Retinal pigment epithelial cell (primary cell): Measurements from ENCODE around the gene PRKAB1.
"Not testable (repeated sequence)": the region's sequence is repeated elsewhere in the genome, so short reads cannot be mapped to it uniquely, and the experiment has no call there.

Experiments used
- DNase-seq: peaks from one replicate; pipeline ENCODE4 v3.0.0-alpha.2; 2010; ENCODE audit warnings: low read depth
- H3K4me3 ChIP-seq: 2 replicates; pipeline ENCODE4 v1.5.1; 2011; ENCODE audit warnings: mild to moderate bottlenecking, low read length, control low read depth, moderate library complexity
- TF ChIP-seq, protein P1 (sequence below): conservative IDR thresholded peaks from 2 replicates; pipeline ENCODE4 v1.5.1; 2011; ENCODE audit warnings: low read depth, low read length, control low read depth, inconsistent platforms

Gene PRKAB1

DNA sequence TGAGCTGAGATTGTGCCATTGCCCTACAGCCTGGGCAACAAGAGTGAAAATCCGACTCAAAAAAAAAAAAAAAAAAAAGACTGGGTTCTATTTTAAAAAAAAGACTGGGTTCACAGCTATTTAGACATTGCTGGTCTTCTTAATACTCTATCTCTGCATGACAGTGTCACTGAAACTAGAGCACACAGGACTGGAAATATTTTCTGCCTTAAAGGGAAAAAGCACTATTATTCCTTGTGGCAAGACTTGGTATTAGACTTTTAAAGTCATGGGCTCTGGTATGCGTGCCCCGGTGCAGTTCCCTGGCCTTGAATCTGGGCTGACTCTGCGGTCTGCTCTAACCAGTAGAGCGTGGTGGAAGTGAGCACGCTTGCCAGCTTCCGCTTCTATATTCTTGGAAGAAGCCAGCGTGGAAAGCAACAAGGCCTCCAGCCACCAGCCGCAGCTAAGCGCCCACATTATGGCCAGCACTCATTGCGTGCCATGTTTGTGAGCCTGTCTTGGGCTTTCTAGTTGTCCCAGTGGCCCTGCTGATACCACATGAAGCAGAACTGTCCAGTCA is 31.3 kb downstream of the PRKAB1 start:
- TF ChIP-seq, protein P1, sequence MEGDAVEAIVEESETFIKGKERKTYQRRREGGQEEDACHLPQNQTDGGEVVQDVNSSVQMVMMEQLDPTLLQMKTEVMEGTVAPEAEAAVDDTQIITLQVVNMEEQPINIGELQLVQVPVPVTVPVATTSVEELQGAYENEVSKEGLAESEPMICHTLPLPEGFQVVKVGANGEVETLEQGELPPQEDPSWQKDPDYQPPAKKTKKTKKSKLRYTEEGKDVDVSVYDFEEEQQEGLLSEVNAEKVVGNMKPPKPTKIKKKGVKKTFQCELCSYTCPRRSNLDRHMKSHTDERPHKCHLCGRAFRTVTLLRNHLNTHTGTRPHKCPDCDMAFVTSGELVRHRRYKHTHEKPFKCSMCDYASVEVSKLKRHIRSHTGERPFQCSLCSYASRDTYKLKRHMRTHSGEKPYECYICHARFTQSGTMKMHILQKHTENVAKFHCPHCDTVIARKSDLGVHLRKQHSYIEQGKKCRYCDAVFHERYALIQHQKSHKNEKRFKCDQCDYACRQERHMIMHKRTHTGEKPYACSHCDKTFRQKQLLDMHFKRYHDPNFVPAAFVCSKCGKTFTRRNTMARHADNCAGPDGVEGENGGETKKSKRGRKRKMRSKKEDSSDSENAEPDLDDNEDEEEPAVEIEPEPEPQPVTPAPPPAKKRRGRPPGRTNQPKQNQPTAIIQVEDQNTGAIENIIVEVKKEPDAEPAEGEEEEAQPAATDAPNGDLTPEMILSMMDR = no peak
- H3K4me3 ChIP-seq = no peak overlapping the region
- no peak for DNase-seq

DNA sequence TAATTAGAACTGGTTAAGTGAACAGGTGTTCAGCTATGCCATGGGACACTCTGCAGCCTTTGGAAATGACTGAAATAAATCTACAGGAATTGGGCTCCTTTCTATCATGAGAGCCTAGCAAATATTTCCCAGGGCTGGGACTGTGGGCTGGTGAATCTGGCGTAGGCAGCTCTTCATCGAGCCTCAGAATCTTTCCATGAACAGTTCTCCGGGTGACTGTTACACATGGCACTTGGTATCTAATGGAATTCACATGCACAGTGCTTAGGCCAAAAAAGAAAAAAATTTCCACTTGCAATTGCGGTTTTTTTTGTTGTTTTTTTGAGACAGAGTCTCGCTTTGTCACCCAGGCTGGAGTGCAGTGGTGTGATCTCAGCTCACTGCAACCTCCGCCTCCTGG is 32.1 kb downstream of the PRKAB1 start:
- TF ChIP-seq, protein P1 = no peak
- DNase-seq = no peak
- no peak overlapping the region for H3K4me3 ChIP-seq

DNA sequence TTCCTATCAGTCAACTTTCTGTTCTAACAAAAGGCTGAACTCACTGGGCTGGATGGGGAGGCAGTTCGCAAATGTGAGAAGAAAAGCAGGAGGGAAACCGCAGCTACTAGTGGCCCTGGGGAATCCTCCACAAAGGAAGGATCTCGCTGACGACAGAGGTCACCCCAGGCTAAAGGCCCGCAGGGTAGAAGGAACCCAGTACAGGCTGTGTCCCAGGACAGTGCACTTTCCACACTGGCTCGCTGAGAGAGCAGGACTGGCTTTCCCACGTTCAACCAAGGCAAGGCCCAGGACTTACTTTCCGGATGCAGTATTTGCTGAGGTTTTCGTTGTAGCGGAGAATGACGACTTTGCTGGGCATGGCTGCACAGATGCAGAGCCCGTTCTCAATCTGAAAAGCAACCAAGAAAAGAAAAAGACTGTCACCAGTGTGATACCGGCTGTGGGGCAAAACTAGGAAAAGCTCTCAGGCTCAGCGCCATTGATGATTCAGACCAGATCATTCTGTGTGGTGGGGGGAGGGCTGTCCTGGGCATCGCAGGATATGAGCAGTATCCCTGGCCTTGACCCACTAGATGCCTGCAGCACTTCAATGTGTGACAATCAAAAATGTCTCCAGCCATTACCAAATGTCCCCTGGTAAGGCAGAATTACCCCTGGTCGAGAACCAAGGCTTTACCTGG is 36.3 kb downstream of the PRKAB1 start:
- no peak for DNase-seq
- no peak overlapping the region for H3K4me3 ChIP-seq
- TF ChIP-seq, protein P1 = no peak

DNA sequence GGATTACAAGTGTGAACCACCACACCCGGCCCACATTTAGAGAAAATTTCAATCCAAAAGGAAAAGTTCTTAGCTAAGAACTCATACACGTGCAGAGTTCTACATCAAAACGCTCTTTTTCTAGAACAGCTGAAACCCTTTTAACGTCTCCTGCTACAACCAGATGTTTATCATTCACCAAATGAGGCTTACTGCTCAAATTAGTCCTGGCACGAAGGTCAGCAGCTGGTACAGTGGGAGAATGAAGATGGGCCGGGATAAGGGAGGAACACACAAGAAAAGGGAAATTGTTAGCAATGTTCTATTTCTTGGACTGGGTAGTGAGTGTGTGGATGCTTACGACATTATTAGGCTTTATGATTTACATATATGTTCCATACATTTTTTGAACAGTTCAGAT is 37.2 kb downstream of the PRKAB1 start:
- DNase-seq = no peak
- no peak overlapping the region for H3K4me3 ChIP-seq
- TF ChIP-seq, protein P1 = no peak

DNA sequence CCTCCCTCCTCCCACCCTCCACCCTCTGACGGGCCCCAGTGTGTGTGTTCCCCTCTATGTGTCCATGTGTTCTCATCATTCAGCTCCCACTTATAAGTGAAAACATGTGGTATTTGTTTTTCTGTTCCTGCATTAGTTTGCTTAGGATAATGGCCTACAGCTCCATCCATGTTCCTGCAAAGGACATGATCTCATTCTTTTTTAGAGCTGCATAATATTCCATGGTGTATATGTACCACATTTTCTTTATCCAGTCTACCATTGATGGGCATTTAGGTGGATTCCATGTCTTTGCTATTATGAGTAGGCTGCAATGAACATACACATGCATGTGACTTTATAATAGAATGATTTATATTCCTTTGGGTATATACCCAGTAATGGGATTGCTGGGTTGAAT is 38.5 kb downstream of the PRKAB1 start:
- DNase-seq, H3K4me3 ChIP-seq: not testable (repeated sequence)

DNA sequence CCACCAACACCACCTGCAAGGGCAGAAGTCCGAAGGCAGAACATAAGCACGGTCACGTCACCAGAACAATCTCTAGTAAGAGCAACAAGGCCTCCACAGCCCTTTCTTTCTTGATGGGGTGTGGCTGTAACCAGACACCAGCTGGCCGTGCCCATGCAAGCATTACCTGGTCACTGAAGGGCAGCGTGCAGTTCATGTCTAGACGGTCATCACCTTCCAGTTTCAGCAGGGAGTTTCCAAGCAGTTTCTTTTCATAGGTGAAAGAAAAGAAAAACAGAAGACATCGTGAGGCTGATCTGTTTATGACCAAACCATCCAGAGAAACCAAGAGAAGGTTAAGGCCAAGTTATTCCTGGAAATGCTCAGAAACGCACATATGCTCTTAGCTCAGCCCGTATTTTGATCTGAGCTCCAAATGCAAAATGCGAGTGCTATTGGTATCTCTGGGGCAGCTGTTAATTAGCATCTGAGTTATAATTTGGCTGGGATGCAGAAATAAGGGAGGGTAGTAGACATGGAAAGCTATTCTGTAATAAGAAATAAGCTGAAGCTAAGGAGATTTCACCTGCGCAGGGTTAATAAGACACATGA is 42.5 kb downstream of the PRKAB1 start:
- DNase-seq = no peak
- TF ChIP-seq, protein P1 = no peak
- H3K4me3 ChIP-seq = no peak overlapping the region

DNA sequence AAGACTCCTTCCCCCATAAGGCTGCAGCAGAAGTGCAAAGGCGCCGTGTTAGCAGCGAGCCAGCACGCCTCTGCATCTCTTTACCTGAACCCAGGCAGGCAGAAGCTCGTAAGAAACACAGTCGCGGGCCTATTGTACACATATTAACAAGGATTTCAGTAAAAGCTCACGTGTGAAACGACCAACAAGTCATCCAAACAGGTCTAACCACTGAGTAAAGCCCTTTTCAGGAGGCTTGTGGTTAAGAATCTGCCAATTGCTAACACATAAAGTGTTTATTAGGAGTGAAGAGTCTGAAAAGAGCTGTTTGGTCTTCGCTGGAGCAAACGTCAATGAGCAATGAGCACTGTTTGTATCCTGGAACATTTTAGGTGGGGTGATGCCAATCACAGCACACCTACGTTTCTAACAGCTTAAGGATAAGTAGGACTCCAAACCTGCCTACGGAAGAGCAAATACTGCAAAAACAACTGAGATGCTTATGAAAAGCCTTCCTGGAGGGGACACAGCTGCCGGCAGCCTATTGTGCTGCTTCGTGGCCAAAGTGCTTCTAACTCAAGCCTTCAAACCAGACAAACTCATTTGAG is 43.1 kb downstream of the PRKAB1 start:
- no peak for DNase-seq
- H3K4me3 ChIP-seq = no peak overlapping the region
- TF ChIP-seq, protein P1 = no peak
